Activated naive CD4-positive, alpha-beta T cell treated with anti-CD3 and anti-CD28 coated beads, Interleukin-2, amount 50 U/mL, for 24 hours (primary cell): ENCODE results near the gene LAMB1.
A peak's percentile ranks its signal among the peaks of the same experiment; 100 is the strongest.
"Not testable (repeated sequence)": the region's sequence is repeated elsewhere in the genome, so short reads cannot be mapped to it uniquely, and the experiment has no call there.

Source experiments
- H3K27ac Mint-ChIP-seq: one replicate; pipeline ENCODE4 v1.8.0; 2021; ENCODE audit warnings: mild to moderate bottlenecking, mixed read lengths
- H3K27me3 Mint-ChIP-seq: one replicate; pipeline ENCODE4 v1.8.0; 2021; ENCODE audit warnings: mixed read lengths
- H3K36me3 Mint-ChIP-seq: one replicate; pipeline ENCODE4 v1.8.0; 2021; ENCODE audit warnings: mixed read lengths
- H3K4me1 Mint-ChIP-seq: one replicate; pipeline ENCODE4 v1.8.0; 2021; ENCODE audit warnings: mixed read lengths
- H3K4me3 Mint-ChIP-seq: one replicate; pipeline ENCODE4 v1.8.0; 2021; ENCODE audit warnings: mild to moderate bottlenecking, mixed read lengths
- H3K9me3 Mint-ChIP-seq: one replicate; pipeline ENCODE4 v1.8.0; 2021; ENCODE audit warnings: mixed read lengths

LAMB1 gene

GRCh38 chr7:107937531-107937930 lies 65.4 kb downstream of the LAMB1 start:
- H3K4me1 Mint-ChIP-seq: peaks cover 14% of the 10 kb centered on the region
- H3K36me3 Mint-ChIP-seq: peaks cover 3% of the 10 kb centered on the region
- no peaks in the 10 kb centered on the region for H3K27me3 Mint-ChIP-seq
- no peak overlapping the region for H3K4me3 Mint-ChIP-seq
- H3K9me3 Mint-ChIP-seq: no peaks in the 10 kb centered on the region
- H3K27ac Mint-ChIP-seq: no peak overlapping the region

GRCh38 chr7:107936312-107936711 lies 66.6 kb downstream of the LAMB1 start:
- no peak overlapping the region for H3K27ac Mint-ChIP-seq
- no peak overlapping the region for H3K4me3 Mint-ChIP-seq
- H3K9me3 Mint-ChIP-seq: no peaks in the 10 kb centered on the region
- peaks cover 4% of the 10 kb centered on the region for H3K36me3 Mint-ChIP-seq
- H3K4me1 Mint-ChIP-seq: peaks cover 16% of the 10 kb centered on the region
- no peaks in the 10 kb centered on the region for H3K27me3 Mint-ChIP-seq

GRCh38 chr7:107934991-107935770 lies 67.8 kb downstream of the LAMB1 start:
- peaks cover 16% of the 10 kb centered on the region for H3K4me1 Mint-ChIP-seq
- no peaks in the 10 kb centered on the region for H3K9me3 Mint-ChIP-seq
- H3K27me3 Mint-ChIP-seq: no peaks in the 10 kb centered on the region

GRCh38 chr7:107933386-107934013 lies 69.5 kb downstream of the LAMB1 start:
- no peak overlapping the region for H3K27ac Mint-ChIP-seq
- no peak overlapping the region for H3K4me3 Mint-ChIP-seq
- no peaks in the 10 kb centered on the region for H3K9me3 Mint-ChIP-seq
- no peaks in the 10 kb centered on the region for H3K27me3 Mint-ChIP-seq
- peaks cover 10% of the 10 kb centered on the region for H3K36me3 Mint-ChIP-seq
- peaks cover 16% of the 10 kb centered on the region for H3K4me1 Mint-ChIP-seq

More at GRCh38 chr7:107934991-107935770, 67.8 kb downstream of the LAMB1 start:
- Mint-ChIP-seq H3K27ac (peak overlapping the region; percentile 30), H3K36me3 (peaks cover 3% of the 10 kb centered on the region), H3K4me3 (no peak overlapping the region)

GRCh38 chr7:107932805-107933204 lies 70.2 kb downstream of the LAMB1 start:
- no peak overlapping the region for H3K4me3 Mint-ChIP-seq
- H3K27me3 Mint-ChIP-seq: no peaks in the 10 kb centered on the region
- no peak overlapping the region for H3K27ac Mint-ChIP-seq
- H3K9me3 Mint-ChIP-seq: no peaks in the 10 kb centered on the region
- H3K4me1 Mint-ChIP-seq: peaks cover 16% of the 10 kb centered on the region
- peaks cover 10% of the 10 kb centered on the region for H3K36me3 Mint-ChIP-seq

DNA sequence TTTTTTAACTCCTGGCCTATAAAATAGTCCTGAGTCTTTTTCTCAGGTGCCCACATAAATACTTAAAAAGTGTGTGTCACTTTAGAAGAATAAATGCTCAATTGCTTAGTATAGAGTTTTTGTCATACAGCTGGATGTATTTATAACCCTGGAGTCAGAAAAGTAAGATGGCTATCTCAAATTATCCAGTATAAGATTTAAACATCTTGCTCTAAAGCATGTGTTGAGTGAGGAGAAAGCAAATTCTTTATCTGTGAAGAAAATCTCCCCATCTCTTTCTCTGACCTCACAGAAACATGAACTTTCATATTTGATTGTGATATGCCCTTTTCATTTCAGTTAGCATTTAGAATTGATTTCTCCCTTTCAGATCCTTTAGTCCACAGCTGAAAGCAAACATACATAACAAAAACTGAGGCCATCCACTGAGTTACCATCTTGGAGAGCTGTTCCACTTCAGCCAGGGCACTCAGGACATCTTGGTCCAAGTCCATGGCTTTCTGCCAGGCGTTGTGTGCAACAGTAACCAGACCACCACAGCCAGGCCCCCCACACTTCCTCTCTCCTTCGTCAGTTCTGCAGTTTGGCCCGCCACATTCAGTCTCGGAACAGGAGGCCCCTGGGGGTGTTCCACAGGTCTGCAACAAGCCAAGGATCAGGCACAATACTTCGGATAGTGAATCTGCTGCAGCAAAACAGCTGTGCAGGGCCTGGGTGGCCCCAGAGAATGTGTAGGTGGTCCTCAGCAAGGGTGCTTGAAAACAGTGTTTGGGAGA lies 71.0 kb downstream of the LAMB1 start:
- Mint-ChIP-seq H3K27ac (no peak overlapping the region), H3K27me3 (no peaks in the 10 kb centered on the region), H3K9me3 (no peaks in the 10 kb centered on the region)

DNA sequence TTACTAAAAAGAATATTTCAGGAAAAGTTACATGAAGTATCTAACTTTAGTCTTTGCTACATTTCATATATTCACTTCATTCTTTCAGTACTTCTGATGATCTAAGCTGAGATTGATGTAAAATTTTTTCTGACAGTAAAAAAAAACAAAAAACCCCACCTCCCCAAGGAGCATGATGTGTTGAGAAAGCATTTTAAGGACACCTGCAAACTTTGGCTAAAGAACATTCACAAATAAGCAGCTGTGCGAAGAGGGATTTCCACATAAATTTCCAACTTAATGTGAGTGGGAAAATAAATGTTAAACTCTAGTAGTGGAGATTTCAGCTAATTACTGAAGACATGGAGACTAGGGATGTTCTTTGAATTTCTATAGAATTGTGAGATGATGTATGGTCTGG lies 76.5 kb downstream of the LAMB1 start:
- Mint-ChIP-seq H3K27me3 (no peaks in the 10 kb centered on the region), H3K36me3 (peaks cover 30% of the 10 kb centered on the region), H3K4me3 (no peak overlapping the region), H3K9me3 (no peaks in the 10 kb centered on the region), H3K4me1 (peaks cover 44% of the 10 kb centered on the region), H3K27ac (peak overlapping the region; percentile 4)

More for the DNA sequence above, 71.0 kb downstream of the LAMB1 start:
- peaks cover 13% of the 10 kb centered on the region for H3K36me3 Mint-ChIP-seq
- peaks cover 16% of the 10 kb centered on the region for H3K4me1 Mint-ChIP-seq
- no peak overlapping the region for H3K4me3 Mint-ChIP-seq

DNA sequence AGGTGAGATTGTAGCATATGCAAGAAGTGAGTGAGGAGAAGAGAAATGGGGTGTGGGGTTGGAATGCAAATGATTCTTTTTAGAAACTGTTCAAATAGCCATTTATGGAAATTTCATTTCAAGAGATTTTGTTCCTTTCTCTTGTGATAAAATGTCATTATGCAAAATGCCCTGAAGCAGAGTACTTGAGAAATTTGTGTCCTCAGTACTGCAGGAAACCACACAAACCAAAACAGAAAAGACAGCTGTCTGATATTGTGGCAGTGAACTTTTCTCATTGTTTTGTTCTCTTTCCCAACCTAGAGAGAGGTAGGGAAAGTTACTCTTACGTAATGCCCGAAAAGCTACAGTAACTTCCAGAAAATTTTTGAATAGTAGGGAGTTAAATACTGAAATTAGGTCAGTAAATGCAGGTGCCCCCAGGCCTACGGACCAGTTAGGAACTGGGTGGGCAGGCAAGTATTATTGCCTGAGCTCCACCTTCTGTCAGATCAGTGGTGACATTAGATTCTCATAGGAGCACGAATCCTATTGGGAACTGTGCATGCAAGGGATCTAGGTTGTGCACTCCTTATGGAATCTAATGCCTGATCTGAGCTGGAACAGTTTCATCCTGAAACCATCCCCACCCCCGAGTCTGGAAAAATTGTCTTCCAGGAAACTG lies 78.0 kb downstream of the LAMB1 start:
- Mint-ChIP-seq H3K4me3 (peak overlapping the region; percentile 54), H3K36me3 (peaks cover 33% of the 10 kb centered on the region), H3K27ac (peak overlapping the region; percentile 76), H3K4me1 (peaks cover 53% of the 10 kb centered on the region), H3K27me3 (no peaks in the 10 kb centered on the region), H3K9me3 (no peaks in the 10 kb centered on the region)

GRCh38 chr7:107922886-107923285 lies 80.1 kb downstream of the LAMB1 start:
- Mint-ChIP-seq H3K36me3 (peaks cover 36% of the 10 kb centered on the region), H3K27ac (no peak overlapping the region), H3K4me1 (peaks cover 61% of the 10 kb centered on the region), H3K27me3 (no peaks in the 10 kb centered on the region), H3K9me3 (no peaks in the 10 kb centered on the region), H3K4me3 (no peak overlapping the region)

GRCh38 chr7:107921826-107922225 lies 81.1 kb downstream of the LAMB1 start:
- H3K36me3 Mint-ChIP-seq: peaks cover 32% of the 10 kb centered on the region
- H3K9me3 Mint-ChIP-seq, H3K27ac Mint-ChIP-seq, H3K27me3 Mint-ChIP-seq, H3K4me3 Mint-ChIP-seq: not testable (repeated sequence)
- H3K4me1 Mint-ChIP-seq: peaks cover 61% of the 10 kb centered on the region

- no peak overlapping the region for H3K27ac Mint-ChIP-seq
- peaks cover 28% of the 10 kb centered on the region for H3K36me3 Mint-ChIP-seq
- H3K27me3 Mint-ChIP-seq: no peaks in the 10 kb centered on the region
- H3K4me1 Mint-ChIP-seq: peaks cover 53% of the 10 kb centered on the region
- no peak overlapping the region for H3K4me3 Mint-ChIP-seq
- no peaks in the 10 kb centered on the region for H3K9me3 Mint-ChIP-seq
Observed at GRCh38 chr7:107920048-107920772, 82.8 kb downstream of the LAMB1 start.

DNA sequence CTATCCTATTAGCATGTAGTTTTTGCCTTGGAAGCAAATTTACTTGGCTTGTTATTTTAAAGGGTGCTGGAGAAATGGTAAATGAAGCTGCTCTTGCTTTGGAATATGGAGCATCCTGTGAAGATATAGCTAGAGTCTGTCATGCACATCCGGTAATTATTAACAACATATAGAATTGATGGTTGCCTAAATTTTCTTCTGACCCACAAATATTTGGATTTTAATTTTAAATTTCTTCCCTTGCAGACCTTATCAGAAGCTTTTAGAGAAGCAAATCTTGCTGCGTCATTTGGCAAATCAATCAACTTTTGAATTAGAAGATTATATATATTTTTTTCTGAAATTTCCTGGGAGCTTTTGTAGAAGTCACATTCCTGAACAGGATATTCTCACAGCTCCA lies 84.0 kb downstream of the LAMB1 start:
- Mint-ChIP-seq H3K4me3 (no peak overlapping the region), H3K36me3 (peaks cover 26% of the 10 kb centered on the region), H3K9me3 (no peaks in the 10 kb centered on the region), H3K27ac (no peak overlapping the region), H3K4me1 (peaks cover 49% of the 10 kb centered on the region), H3K27me3 (no peaks in the 10 kb centered on the region)

- Mint-ChIP-seq H3K9me3 (no peaks in the 10 kb centered on the region), H3K27me3 (no peaks in the 10 kb centered on the region), H3K27ac (peak overlapping the region; percentile 56), H3K36me3 (peaks cover 30% of the 10 kb centered on the region), H3K4me1 (peaks cover 49% of the 10 kb centered on the region), H3K4me3 (no peak overlapping the region)
Observed at GRCh38 chr7:107917763-107918651, 85.0 kb downstream of the LAMB1 start.

DNA sequence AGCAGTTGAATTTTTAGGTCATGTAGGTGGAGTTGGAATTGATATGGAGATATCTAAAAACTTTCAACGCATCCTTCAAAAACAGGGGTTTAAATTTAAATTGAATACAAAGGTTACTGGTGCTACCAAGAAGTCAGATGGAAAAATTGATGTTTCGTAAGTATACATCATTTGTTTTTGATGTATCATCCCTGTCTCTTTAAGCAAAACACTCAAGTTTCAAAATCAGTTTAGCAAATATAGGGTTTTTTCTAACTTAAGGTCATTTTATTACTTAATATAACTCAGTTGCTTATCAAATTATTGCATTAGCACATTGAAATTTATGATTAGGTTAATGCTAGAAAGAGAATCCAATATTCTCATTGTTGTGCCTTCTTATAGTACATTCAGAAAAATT lies 87.4 kb downstream of the LAMB1 start:
- peak overlapping the region; percentile 14 for H3K27ac Mint-ChIP-seq
- H3K4me3 Mint-ChIP-seq: no peak overlapping the region
- no peaks in the 10 kb centered on the region for H3K9me3 Mint-ChIP-seq
- peaks cover 35% of the 10 kb centered on the region for H3K36me3 Mint-ChIP-seq
- H3K4me1 Mint-ChIP-seq: peaks cover 48% of the 10 kb centered on the region
- H3K27me3 Mint-ChIP-seq: no peaks in the 10 kb centered on the region
